Right lobe of liver (tissue), 4 donors: Measurements from ENCODE around the gene TULP3.

Experiments used
- CTCF ChIP-seq, 4 donors: fragments of 200-600 bp in 3 of 4; fragments of 450-650 bp in 1 of 4; IDR thresholded peaks; one replicate each; pipeline versions ENCODE4 v1.5.1 to v1.8.0; 2016 to 2022; ENCODE audit warnings: antibody characterized with exemption in 4 of 4, mild to moderate bottlenecking in 2 of 4
- POLR2A ChIP-seq: fragments of 450-650 bp; IDR thresholded peaks from one replicate; pipeline ENCODE4 v1.6.1; 2017; ENCODE audit warnings: antibody characterized with exemption, mild to moderate bottlenecking
- donor health status: DM: no; HTN: no; CAD: no.
- donor health status: DM: no; HTN: no; CAD: no.
- donor health status: DM: no; HTN: yes; CAD: no.

DNA sequence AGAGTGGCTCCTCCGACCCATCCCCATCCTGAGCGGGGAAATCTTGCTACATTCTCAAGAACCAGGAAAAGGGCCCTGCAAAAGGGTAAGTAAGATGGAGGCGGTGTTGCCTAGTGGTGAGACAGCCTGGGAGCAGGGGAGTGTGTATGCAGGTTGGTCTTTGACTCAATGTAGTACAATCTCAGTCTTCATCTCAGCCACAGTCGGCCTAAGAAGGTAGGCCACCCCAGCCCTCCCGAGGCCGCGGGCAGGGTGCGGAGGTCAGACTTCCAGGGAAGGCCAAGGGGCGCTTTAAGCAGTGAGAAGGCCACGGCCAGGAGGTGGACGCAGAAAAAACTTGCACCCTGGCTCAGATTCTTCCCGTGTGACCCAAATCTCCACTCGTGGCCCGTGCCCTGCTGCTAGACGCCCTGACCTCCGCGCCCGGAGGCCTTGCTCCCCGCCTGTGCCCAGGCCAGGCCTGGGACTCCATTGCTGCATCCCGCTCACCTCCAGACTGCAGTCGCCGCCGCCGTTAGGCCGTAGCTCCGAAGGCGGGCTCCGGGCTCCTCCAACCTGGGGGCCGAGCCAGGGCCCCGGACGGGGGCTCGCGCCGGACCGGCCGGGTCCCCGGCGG is 14.2 kb upstream of the TULP3 start:
- TF ChIP-seq CTCF (IDR thresholded peaks at IDR 0.05), result no peak
- no peak for TF ChIP-seq POLR2A
